CMK (cell line): Measurements from ENCODE around the gene PADI6.
"Not testable (repeated sequence)": the region's sequence is repeated elsewhere in the genome, so short reads cannot be mapped to it uniquely, and the experiment has no call there.

Source experiments
- DNase-seq: peaks from one replicate; pipeline ENCODE4 v3.0.0-alpha.2; 2010; ENCODE audit warnings: low read depth

The PADI6 gene

DNA sequence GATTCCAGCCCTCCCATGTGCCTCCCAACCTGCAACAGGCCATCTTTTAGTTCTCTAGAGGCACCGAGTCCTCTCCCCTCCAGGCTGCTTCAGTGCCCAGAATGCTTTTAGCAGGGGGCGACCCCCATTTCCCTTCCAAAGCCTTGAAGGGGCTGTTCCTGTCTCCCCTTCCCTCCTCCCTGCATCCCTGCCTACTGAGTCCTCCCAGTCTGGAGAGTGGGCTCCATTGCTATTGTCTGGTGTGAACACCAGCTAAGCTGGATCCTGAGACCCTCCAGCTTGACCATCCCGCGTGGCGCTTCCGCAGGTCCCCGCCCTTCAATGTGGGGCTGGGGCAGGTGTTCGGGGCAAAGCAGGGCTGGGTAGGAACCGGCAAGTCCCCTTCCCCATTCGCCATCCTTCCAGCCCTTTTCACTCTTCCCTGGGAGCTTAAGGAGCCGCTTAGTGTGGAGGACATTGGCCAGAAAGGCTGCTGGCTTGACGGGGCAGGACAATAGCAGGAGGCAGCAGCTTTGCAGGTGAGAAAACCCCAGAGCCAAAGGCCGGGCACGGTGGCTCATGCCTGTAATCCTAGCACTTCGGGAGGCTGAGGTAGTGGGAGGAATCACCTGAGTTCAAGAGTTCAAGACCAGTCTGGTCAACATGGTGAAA is 32.2 kb downstream of the PADI6 start:
- no peak for DNase-seq

- no peak for DNase-seq
Observed at GRCh38 chr1:17404820-17405219, 32.8 kb downstream of the PADI6 start.

- peak; percentile 71 for DNase-seq
Observed at GRCh38 chr1:17405898-17406759, 34.1 kb downstream of the PADI6 start.

GRCh38 chr1:17406760-17407475 is 34.9 kb downstream of the PADI6 start:
- DNase-seq = not testable (repeated sequence)

DNA sequence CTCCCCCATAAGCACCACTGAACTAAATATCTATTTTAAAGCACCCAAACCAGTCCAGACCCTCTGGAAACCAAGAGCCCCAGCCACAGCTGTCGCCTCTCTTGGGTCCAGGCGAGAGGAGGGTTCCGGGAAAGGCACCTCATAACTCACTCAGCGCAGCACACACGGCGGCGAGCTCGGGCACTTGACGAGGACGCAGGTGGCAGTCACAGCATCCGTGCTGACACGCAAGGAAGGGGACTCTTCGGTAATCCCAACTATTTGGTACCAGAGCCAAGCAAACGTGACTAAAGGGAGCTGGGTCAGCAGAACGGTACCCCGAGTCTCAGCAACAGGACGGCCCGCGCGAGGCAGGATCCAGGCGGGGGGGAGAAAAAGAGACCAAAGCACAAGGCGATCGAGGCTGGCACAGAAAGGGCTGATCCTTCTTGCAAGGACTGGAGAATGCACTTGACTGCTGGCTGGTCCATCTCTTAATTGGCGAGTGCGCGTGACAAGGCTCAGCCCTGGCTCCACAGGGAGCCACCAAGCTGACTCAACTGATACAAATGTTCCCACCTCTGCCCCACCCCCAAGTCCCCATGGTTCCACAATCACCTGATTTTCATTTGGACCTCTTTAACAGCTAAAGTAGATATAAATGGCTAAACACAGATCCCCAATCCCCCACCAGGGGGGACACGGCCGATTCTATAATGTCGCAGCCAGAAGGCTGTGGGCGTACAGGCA is 36.0 kb downstream of the PADI6 start:
- not testable (repeated sequence) for DNase-seq

- DNase-seq = no peak
Observed at GRCh38 chr1:17409391-17409811, 37.4 kb downstream of the PADI6 start.

DNA sequence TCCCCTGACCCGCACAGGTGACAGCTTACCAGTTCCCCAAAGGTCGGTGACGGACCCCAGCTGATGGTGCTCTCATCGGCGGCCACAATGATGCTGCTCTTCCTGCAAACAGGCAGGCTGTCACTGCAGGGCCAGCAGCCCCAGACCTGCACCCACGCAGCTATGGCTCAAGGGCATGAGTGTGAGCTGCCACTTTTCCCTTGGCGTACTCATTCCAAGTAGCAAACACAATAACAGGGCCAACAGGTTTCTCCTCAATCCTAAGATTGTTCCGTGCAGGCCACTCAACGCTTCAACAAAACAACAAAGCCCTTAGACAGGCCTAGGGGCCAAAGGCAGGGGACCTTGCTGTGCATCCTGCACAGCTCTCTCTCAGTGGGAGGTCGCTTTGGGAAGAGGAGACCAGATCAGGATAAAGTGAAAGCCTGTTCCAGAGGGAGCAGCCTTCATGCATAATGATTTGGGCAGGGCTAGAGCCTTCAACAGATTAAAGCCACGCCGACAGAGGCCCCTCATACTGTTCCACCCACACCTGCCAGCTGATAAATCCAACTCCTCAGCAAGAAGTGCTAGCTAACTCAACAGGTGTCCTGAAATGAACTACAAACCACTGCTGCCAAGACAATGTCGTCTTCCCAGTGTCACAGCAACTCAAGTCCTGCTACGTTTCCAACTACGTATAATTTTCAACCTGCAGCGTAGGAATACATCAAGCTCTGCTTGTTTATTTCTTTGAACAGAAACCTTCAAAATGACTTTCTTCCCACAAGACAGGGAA is 40.3 kb downstream of the PADI6 start:
- no peak for DNase-seq

- no peak for DNase-seq
Observed at GRCh38 chr1:17414022-17414421, 42.0 kb downstream of the PADI6 start.

DNA sequence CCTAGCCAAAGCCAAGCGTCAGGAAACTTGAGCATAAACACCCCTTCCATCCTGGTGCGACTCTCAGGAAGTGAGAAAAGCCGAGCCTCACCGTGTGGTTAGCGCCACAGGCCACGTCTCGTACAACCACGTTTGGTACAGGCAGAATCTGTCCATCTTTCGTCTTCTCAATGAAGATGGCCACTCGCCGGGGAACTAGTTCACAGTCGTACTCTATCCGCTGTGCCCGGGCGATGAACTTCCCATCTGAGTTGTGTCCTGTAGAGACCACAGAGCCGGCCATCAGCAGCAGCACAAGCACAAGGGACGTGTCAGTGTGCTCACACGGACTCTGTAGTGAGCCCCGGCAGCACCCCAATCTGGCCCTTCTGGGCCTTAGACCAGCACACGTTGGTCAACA is 44.4 kb downstream of the PADI6 start:
- no peak for DNase-seq

- no peak for DNase-seq
Observed at GRCh38 chr1:17419626-17420328, 47.8 kb downstream of the PADI6 start.

GRCh38 chr1:17420391-17420918 is 48.5 kb downstream of the PADI6 start:
- DNase-seq = no peak

DNA sequence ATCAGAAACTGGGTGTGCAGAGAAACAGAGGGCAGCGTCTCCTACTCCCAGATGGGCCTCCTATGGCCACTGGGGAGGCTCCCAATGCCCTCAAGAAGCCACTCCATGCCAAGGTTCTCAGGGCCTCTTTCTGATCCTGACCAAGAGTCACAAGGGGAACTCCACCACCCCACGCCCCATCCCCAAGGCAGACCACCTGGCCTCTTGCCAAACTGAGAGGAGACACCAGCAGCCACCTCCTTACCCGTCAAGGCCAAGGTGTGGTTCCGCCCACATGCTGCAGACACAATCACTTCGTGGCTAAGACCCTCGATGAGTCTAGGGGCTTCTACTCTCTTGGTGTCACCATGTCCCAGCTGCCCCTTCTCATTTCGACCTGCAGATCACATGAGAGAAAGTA is 50.5 kb downstream of the PADI6 start:
- no peak for DNase-seq

DNA sequence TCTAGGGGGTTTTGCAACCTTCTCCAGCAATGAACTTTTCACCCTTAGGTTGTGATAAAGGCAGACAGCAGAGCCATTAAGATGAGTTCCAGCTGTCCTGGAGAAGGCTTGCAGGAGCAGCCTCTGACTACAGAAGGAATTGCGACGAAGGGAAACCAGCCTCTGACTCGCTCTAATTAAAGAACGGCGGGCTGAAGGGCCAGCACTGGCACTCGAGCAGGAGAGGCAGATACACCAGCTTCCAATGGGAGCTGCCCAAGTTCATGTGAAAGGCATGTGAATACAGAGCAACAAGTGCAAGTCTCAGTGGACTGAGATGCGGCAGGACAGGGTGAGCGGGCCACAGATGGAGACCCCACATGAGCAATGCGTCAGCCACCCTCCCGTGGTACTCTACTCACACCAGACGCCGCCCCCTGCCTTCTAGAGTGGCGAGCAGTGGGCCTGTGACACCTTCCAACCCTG is 51.8 kb downstream of the PADI6 start:
- DNase-seq = no peak

DNA sequence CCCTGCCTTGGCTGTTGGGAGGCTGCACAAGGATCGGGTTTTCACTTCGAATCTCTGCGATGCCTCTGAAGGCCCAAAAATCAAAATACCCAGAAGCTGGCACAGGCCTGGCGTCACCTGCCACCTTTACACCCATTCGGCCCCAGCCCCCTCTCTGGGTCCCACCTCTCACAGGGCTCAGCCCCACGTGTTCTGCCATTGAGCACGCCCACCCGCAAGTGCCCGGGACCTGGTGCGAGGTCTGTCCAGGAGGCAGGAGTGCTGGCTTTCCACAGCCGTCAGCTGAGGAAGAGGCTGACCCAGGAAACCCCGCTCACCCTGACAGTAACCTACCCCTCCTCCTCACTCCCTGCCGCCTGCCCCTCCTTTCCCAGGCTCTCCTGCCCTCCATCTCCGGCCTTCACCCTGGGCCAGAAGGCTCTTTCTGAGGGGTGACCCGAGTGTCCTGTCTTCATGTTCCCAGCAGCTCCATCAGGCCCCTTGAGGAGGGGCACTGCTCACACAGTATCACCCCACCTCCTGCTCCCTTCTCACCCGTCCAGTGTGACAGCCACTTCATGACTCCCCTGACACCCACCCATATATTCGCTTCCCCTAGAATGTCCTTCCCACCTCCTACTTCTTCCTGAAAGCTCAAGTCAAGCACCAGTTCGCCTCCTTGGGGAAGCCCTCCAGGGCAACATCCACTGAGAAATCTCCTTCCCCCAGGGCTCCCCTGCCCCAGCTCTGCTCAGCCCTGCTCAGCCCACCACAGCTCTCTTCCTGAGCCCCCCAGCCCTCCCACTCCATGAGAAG is 54.0 kb downstream of the PADI6 start:
- DNase-seq = no peak

GRCh38 chr1:17427696-17428660 is 56.0 kb downstream of the PADI6 start:
- DNase-seq = no peak

DNA sequence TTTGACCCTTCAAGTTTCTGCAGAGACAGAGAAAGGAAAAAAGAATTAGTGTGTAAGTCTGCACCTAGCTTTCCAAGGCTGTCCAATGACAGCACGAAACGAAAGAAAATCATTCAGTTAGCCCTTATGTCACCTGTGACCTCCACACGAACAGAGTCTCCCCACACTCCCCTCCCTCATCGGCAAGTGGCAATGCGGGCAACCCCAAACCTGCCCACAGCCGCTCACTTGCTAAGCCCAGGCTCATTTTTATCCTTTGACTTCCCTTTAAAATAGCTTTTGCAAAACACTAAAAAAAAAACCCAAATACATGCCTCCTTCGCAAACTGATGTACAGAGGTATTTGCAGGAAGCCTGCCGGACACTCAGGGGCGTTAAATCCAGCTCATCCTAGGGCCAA is 57.2 kb downstream of the PADI6 start:
- no peak for DNase-seq

DNA sequence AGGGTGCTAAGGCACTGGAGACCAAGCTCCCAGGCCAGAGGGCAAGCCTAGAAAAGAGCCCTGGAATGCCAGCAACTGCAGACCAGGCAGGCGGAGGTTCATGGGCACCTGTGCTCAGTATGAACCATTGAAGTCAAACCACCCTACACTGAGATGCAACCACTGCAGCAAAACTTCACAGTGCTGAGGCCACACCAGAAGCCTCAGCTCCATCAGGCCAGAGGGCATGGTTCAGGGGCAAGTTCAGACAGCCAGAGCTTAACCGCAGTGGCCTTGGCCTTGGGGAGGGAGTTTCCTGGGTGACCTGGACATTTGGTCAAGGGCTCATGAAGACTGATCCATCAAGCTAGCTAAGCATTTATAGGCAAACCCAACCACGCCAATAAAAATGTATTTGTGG is 60.4 kb downstream of the PADI6 start:
- no peak for DNase-seq

DNA sequence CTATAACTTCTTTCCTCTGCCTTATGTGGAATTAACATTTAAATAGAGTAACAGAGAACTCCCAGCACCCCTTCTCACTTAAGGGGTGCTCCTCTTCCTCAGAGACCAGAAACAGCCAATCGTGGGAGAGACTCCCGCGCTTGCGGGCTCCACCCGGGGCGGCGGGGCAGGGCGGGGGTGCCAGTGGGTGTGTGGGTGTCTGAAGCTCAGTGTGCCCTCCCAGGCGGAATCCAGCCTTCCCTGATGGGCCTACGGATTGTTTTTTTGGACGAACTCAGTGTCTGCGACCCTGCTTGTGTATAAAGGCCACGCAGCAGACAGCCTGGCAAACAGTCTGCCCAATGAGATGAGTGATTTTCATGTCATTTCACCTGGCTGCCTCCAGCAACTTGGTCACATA is 61.3 kb downstream of the PADI6 start:
- DNase-seq = no peak
